HG03060 (cell line): ENCODE results near the gene PDE6A.
"Not testable (repeated sequence)": the region's sequence is repeated elsewhere in the genome, so short reads cannot be mapped to it uniquely, and the experiment has no call there.

ENCODE experiments used
- ATAC-seq: cut with Tn5 transposase; IDR thresholded peaks from one replicate; pipeline ENCODE4 v1.9.1; 2021; ENCODE audit warnings: low read depth, moderate number of reproducible peaks; ENCODE audit not compliant: unreplicated experiment

Gene PDE6A

GRCh38 chr5:149898811-149899210 is 45.8 kb downstream of the PDE6A start:
- no peak for ATAC-seq

GRCh38 chr5:149895416-149896345 is 48.9 kb downstream of the PDE6A start:
- no peak for ATAC-seq

GRCh38 chr5:149894237-149894636 is 50.4 kb downstream of the PDE6A start:
- ATAC-seq, result no peak

GRCh38 chr5:149893403-149893931 is 51.1 kb downstream of the PDE6A start:
- ATAC-seq, result no peak

GRCh38 chr5:149892594-149892993 is 52.0 kb downstream of the PDE6A start:
- no peak for ATAC-seq

GRCh38 chr5:149888280-149888679 is 56.3 kb downstream of the PDE6A start:
- no peak for ATAC-seq

GRCh38 chr5:149887622-149888183 is 56.9 kb downstream of the PDE6A start:
- ATAC-seq, result no peak

GRCh38 chr5:149886692-149887470 is 57.7 kb downstream of the PDE6A start:
- ATAC-seq, result no peak

GRCh38 chr5:149886060-149886459 is 58.5 kb downstream of the PDE6A start:
- no peak for ATAC-seq

- ATAC-seq, result no peak
Observed at GRCh38 chr5:149885513-149885912, 59.1 kb downstream of the PDE6A start.

- ATAC-seq, result no peak
Observed at GRCh38 chr5:149883550-149883949, 61.0 kb downstream of the PDE6A start.

GRCh38 chr5:149882633-149883032 is 62.0 kb downstream of the PDE6A start:
- not testable (repeated sequence) for ATAC-seq

GRCh38 chr5:149881874-149882273 is 62.7 kb downstream of the PDE6A start:
- no peak for ATAC-seq

GRCh38 chr5:149881069-149881622 is 63.4 kb downstream of the PDE6A start:
- ATAC-seq, result no peak

GRCh38 chr5:149879593-149879992 is 65.0 kb downstream of the PDE6A start:
- not testable (repeated sequence) for ATAC-seq

GRCh38 chr5:149878371-149878770 is 66.2 kb downstream of the PDE6A start:
- ATAC-seq, result no peak

GRCh38 chr5:149873896-149874295 is 70.7 kb downstream of the PDE6A start:
- no peak for ATAC-seq

GRCh38 chr5:149872351-149873040 is 72.1 kb downstream of the PDE6A start:
- ATAC-seq, result no peak

- no peak for ATAC-seq
Observed at GRCh38 chr5:149871471-149871870, 73.1 kb downstream of the PDE6A start.

GRCh38 chr5:149870697-149871096 is 73.9 kb downstream of the PDE6A start:
- no peak for ATAC-seq
